NK-92 treated with Interleukin-12 subunit alpha and Interleukin-12 subunit beta, amount 100 ng/mL, for 24 hours (cell line): ENCODE results near the gene GPR142.
A peak's percentile ranks its signal among the peaks of the same experiment; 100 is the strongest.

Source experiments
- DNase-seq: peaks from one replicate; lab custom pipeline; 2025; lab: John Stamatoyannopoulos, UW

The GPR142 gene

GRCh38 chr17:74369665-74370490 is 2.6 kb downstream of the GPR142 start:
- DNase-seq, result no peak

GRCh38 chr17:74371653-74372147 is 4.4 kb downstream of the GPR142 start:
- DNase-seq, result no peak

GRCh38 chr17:74372426-74372825 is 5.1 kb downstream of the GPR142 start:
- DNase-seq, result no peak

- no peak for DNase-seq
Observed at GRCh38 chr17:74373838-74374606, 6.7 kb downstream of the GPR142 start.

- no peak for DNase-seq
Observed at GRCh38 chr17:74374858-74375257, 7.6 kb downstream of the GPR142 start.

- DNase-seq, result peak; percentile 71
Observed at GRCh38 chr17:74379495-74380085, 12.3 kb downstream of the GPR142 start.

- no peak for DNase-seq
Observed at GRCh38 chr17:74380086-74380958, 13.0 kb downstream of the GPR142 start.

- DNase-seq, result no peak
Observed at GRCh38 chr17:74380959-74381808, 13.9 kb downstream of the GPR142 start.

GRCh38 chr17:74383141-74383540 is 15.8 kb downstream of the GPR142 start:
- no peak for DNase-seq

DNA sequence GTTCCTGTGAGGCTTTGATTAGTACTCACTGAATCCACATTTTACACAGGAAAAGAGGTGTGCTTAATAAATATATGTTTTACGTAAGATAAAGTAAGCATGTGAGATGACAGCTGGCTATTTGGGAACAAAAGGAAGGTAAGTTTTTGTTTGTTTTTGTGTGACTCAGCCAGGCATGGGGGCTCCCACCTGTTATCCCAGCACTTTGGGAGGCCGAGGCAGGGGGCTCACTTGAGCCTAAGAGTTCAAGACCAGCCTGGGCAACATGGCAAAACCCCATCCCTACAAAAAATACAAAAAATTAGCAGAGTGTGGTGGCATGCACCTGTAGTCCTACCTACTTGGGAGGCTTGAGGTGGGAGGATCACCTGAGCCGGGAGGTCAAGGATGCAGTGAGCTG is 17.9 kb downstream of the GPR142 start:
- DNase-seq, result no peak

- DNase-seq, result no peak
Observed at GRCh38 chr17:74386386-74386785, 19.1 kb downstream of the GPR142 start.

- no peak for DNase-seq
Observed at GRCh38 chr17:74387365-74388218, 20.3 kb downstream of the GPR142 start.

GRCh38 chr17:74389084-74389753 is 21.9 kb downstream of the GPR142 start:
- no peak for DNase-seq

- no peak for DNase-seq
Observed at GRCh38 chr17:74389937-74390679, 22.8 kb downstream of the GPR142 start.

DNA sequence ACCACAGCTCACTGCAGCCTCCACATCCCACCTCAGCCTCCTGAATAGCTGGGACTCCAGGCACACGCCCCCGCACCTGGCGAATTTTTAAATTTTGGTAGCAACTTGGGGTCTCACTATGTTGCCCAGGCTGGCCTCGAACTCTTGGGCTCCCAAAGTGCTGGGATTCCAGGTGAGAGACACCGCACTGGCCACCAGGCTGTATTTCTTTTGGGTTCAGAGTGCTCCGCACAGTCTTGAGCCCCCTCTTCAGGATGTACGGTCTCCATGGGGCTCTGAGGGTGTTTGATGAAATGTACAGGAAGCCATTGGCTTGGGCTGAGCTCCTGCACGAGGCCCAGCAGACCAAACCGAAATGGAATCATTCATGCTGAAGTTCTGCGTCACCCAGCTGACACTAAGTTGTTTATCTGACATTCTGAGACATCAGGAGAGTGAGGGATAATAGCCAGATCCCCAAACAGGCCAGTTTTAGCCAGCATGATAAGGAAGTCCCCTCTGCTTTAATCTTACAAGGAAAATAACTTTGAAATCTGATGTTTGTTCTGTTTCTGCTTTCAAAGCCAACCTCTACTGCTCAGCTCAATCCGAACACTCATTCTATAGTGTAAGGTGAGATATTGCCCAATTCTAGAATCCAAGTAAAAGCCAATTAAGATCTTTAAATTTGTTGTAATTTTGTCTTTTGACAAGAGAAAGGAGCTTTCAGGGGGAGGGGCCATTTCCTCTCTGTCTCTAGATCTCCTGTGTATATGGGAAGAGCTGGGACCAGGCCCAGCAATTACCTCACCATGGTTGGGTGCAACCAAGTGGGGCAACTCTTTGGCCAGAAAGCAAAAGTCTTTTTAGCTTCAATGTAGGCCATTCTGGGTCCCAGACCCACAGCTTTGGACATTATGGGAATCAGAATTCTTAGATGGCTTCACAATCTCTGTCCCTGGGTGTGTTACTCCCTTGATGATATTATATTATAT is 23.7 kb downstream of the GPR142 start:
- DNase-seq, result no peak

DNA sequence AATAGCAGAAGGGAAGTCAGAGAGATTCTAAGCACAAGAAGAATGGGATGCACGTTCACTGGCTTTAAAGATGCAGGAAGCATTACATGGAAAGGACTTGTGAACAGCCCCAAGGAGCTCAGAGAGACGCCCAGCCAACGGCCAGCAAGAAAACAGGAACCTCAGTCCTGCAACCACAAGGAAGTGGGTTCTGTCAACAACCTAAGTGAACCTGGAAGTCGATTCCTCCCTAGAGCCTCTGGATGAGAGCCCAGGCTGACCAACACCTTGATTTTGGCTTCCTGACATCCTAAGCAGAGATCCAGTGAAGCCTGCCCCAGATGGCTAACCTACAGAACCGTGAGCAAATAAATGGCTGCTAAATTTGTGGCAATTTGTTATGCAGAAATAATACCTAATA is 24.5 kb downstream of the GPR142 start:
- DNase-seq, result no peak

- no peak for DNase-seq
Observed at GRCh38 chr17:74392848-74393247, 25.5 kb downstream of the GPR142 start.
